GM23338 (cell line): ENCODE measurements around the gene IL18R1. TPM values are rescaled to one million over a fixed set of nuclear protein-coding genes. Genes with fewer than 3 reads are reported as not detected.

Experiments
- ATAC-seq: fragments of 200-7000 bp; cut with Tn5 transposase; 3 replicates; pipeline ENCODE4 v1.9.1; 2020
- DNase-seq: peaks from one replicate; pipeline ENCODE4 v3.0.0-alpha.2; 2015; ENCODE audit warnings: low spot score
- H2AFZ ChIP-seq: fragments of 200-600 bp; sonication (generic); 2 replicates; pipeline ENCODE4 v1.8.0; 2016; ENCODE audit warnings: antibody characterized with exemption, mild to moderate bottlenecking, moderate library complexity
- H3F3A ChIP-seq: fragments of 200-600 bp; sonication (generic); replicated peaks from 2 replicates; pipeline ENCODE4 v1.8.0; 2017; ENCODE audit warnings: antibody characterized with exemption, mixed run types, low read depth
- H3K27ac ChIP-seq: fragments of 200-600 bp; sonication (generic); 2 replicates; pipeline ENCODE4 v1.6.1; 2016; ENCODE audit warnings: low read depth
- H3K27me3 ChIP-seq: fragments of 200-600 bp; sonication (generic); 2 replicates; pipeline ENCODE4 v1.8.0; 2016; ENCODE audit warnings: mild to moderate bottlenecking, mixed run types, moderate library complexity; ENCODE audit not compliant: insufficient read depth
- H3K36me3 ChIP-seq: fragments of 200-600 bp; sonication (generic); 2 replicates; pipeline ENCODE4 v1.8.0; 2016; ENCODE audit warnings: mild to moderate bottlenecking; ENCODE audit not compliant: insufficient read depth
- H3K4me1 ChIP-seq: fragments of 200-600 bp; sonication (generic); 2 replicates; pipeline ENCODE4 v1.8.0; 2016; ENCODE audit warnings: mild to moderate bottlenecking, moderate library complexity; ENCODE audit not compliant: insufficient read depth
- H3K4me2 ChIP-seq: fragments of 200-600 bp; sonication (generic); 2 replicates; pipeline ENCODE4 v1.7.1; 2017; ENCODE audit warnings: mixed run types
- H3K4me3 ChIP-seq: fragments of 200-600 bp; sonication (generic); 2 replicates; pipeline ENCODE4 v1.6.1; 2016; ENCODE audit warnings: mixed run types
- H3K79me2 ChIP-seq: fragments of 200-600 bp; sonication (generic); replicated peaks from 2 replicates; pipeline ENCODE4 v1.8.0; 2017; ENCODE audit warnings: mild to moderate bottlenecking; ENCODE audit not compliant: insufficient read depth
- H3K9me2 ChIP-seq: fragments of 200-600 bp; sonication (generic); 2 replicates; pipeline ENCODE4 v1.8.0; 2017; ENCODE audit not compliant: insufficient read depth
- H4K20me1 ChIP-seq: fragments of 200-600 bp; sonication (generic); replicated peaks from 2 replicates; pipeline ENCODE4 v1.8.0; 2017; ENCODE audit warnings: mild to moderate bottlenecking; ENCODE audit not compliant: insufficient read depth
- H3K27ac Mint-ChIP-seq: 2 replicates; pipeline ENCODE4 v1.8.0; 2020; ENCODE audit warnings: inconsistent platforms, mild to moderate bottlenecking, moderate library complexity, mixed read lengths
- H3K27me3 Mint-ChIP-seq: 3 replicates; pipeline ENCODE4 v1.8.0; 2022; ENCODE audit warnings: low read depth, mild to moderate bottlenecking, moderate library complexity, mixed read lengths, inconsistent platforms; ENCODE audit not compliant: insufficient read depth, poor library complexity
- H3K36me3 Mint-ChIP-seq: 3 replicates; pipeline ENCODE4 v1.8.0; 2021; ENCODE audit warnings: low read depth, mild to moderate bottlenecking, inconsistent platforms, moderate library complexity, mixed read lengths
- H3K4me1 Mint-ChIP-seq: 3 replicates; pipeline ENCODE4 v1.8.0; 2020; ENCODE audit warnings: mild to moderate bottlenecking, inconsistent platforms, mixed read lengths
- H3K4me3 Mint-ChIP-seq: 3 replicates; pipeline ENCODE4 v1.8.0; 2021; ENCODE audit warnings: moderate library complexity, mild to moderate bottlenecking, inconsistent platforms, mixed read lengths
- H3K9me3 Mint-ChIP-seq: 3 replicates; pipeline ENCODE4 v1.8.0; 2020; ENCODE audit warnings: moderate library complexity, mild to moderate bottlenecking, inconsistent platforms, mixed read lengths
- EZH2 ChIP-seq: fragments of 200-600 bp; sonication (generic); IDR thresholded peaks from one replicate; pipeline ENCODE4 v1.8.0; 2017; ENCODE audit warnings: antibody characterized with exemption, mild to moderate bottlenecking, low read depth; ENCODE audit not compliant: unreplicated experiment
- EZH2phosphoT487 ChIP-seq: fragments of 200-600 bp; sonication (generic); IDR thresholded peaks from one replicate; pipeline ENCODE4 v1.8.1; 2018; ENCODE audit warnings: antibody characterized with exemption; ENCODE audit not compliant: unreplicated experiment
- JUNB ChIP-seq: IDR thresholded peaks from one replicate; pipeline ENCODE4 v1.6.1; 2016; ENCODE audit warnings: antibody characterized with exemption; ENCODE audit not compliant: unreplicated experiment
- NANOG ChIP-seq: IDR thresholded peaks from 2 replicates; pipeline ENCODE4 v1.6.1; 2016; ENCODE audit warnings: antibody characterized with exemption, borderline replicate concordance
- REST ChIP-seq: IDR thresholded peaks from one replicate; pipeline ENCODE4 v1.6.1; 2018; ENCODE audit warnings: antibody characterized with exemption; ENCODE audit not compliant: unreplicated experiment
- STAT1 ChIP-seq: IDR thresholded peaks from one replicate; pipeline ENCODE4 v1.6.1; 2016; ENCODE audit warnings: antibody characterized with exemption; ENCODE audit not compliant: unreplicated experiment
- ZNF114 ChIP-seq: fragments of 250-450 bp; sonication (Bioruptor Pico); IDR thresholded peaks from 2 replicates; pipeline ENCODE4 v1.5.0; 2020; ENCODE audit warnings: mild to moderate bottlenecking, moderate library complexity
- ZNF331 ChIP-seq: fragments of 250-450 bp; sonication (Bioruptor Pico); IDR thresholded peaks from 2 replicates; pipeline ENCODE4 v1.5.0; 2020; ENCODE audit warnings: low read depth, mild to moderate bottlenecking, moderate library complexity
- polyA plus RNA-seq: library from polyadenylated mRNA; unstranded; fragments of >200 nt; fragmentation: Nextera tagmentation; extraction: Ambion mirVana; gene quantifications from 2 replicates; pipeline ENCODE4 v1.2.1, GENCODE V29; 2016
- total RNA-seq: library from RNA; depleted of rRNA; stranded (reverse); fragments of >200 nt; shearing (Covaris generic); gene quantifications from 2 replicates; pipeline ENCODE4 v1.2.3, GENCODE V29; 2014

IL18R1 gene
- total and polyA plus RNA-seq, 2 experiments from 2014 or later: 0.17 to 0.39 TPM

- ATAC-seq (no peak), DNase-seq (no peak)
- Histone ChIP-seq H3K4me3 (no peak overlapping the region), H4K20me1 (no peaks in the 10 kb centered on the region), H3K79me2 (no peaks in the 10 kb centered on the region), H3K4me1 (no peaks in the 10 kb centered on the region), H3F3A (no peaks in the 10 kb centered on the region), H2AFZ (no peak overlapping the region), H3K27me3 (no peaks in the 10 kb centered on the region), H3K4me2 (no peak overlapping the region), H3K27ac (no peak overlapping the region), H3K9me2 (0 out of 2 replicates have a peak, but pooled peaks cover 7% of the 10 kb centered on the region), H3K36me3 (no peaks in the 10 kb centered on the region)
- H3K27ac Mint-ChIP-seq: no peak overlapping the region
- H3K27me3 Mint-ChIP-seq: peaks cover 2% of the 10 kb centered on the region
- no peak for TF ChIP-seq JUNB
- no peak for TF ChIP-seq REST
- TF ChIP-seq EZH2: no peak
- no peak for TF ChIP-seq EZH2phosphoT487
- no peaks in the 10 kb centered on the region for H3K36me3 Mint-ChIP-seq
- no peaks in the 10 kb centered on the region for H3K4me1 Mint-ChIP-seq
- no peaks in the 10 kb centered on the region; the same call in 2 of the 3 replicates for H3K9me3 Mint-ChIP-seq
- H3K4me3 Mint-ChIP-seq: no peak overlapping the region
These were observed 82.5 kb downstream of the IL18R1 start for GRCh38 chr2:102438111-102438510.

GRCh38 chr2:102438578-102438977 lies 83.0 kb downstream of the IL18R1 start:
- Histone ChIP-seq H3K4me1 (no peaks in the 10 kb centered on the region), H2AFZ (no peak overlapping the region), H3F3A (no peaks in the 10 kb centered on the region), H3K9me2 (0 out of 2 replicates have a peak, but pooled peaks cover 5% of the 10 kb centered on the region), H3K4me3 (no peak overlapping the region), H4K20me1 (no peaks in the 10 kb centered on the region), H3K79me2 (no peaks in the 10 kb centered on the region), H3K27me3 (no peaks in the 10 kb centered on the region), H3K36me3 (no peaks in the 10 kb centered on the region), H3K4me2 (no peak overlapping the region), H3K27ac (no peak overlapping the region)
- Mint-ChIP-seq H3K9me3 (no peaks in the 10 kb centered on the region; the same call in 2 of the 3 replicates), H3K4me3 (no peak overlapping the region), H3K27ac (no peak overlapping the region), H3K36me3 (no peaks in the 10 kb centered on the region), H3K27me3 (peaks cover 2% of the 10 kb centered on the region), H3K4me1 (no peaks in the 10 kb centered on the region)
- TF ChIP-seq EZH2phosphoT487 (no peak), STAT1 (no peak), ZNF331 (CRISPR knock-in tag) (no peak), JUNB (no peak), NANOG (no peak), ZNF114 (CRISPR knock-in tag) (no peak)
- ATAC-seq (no peak), DNase-seq (no peak)
